Non-pigmented ciliary epithelial cell (primary cell): ENCODE measurements around the gene ZNF503.

Experiments used
- DNase-seq: peaks from one replicate; pipeline ENCODE4 v3.0.0-alpha.2; 2010; ENCODE audit warnings: low read depth

The ZNF503 gene

DNA sequence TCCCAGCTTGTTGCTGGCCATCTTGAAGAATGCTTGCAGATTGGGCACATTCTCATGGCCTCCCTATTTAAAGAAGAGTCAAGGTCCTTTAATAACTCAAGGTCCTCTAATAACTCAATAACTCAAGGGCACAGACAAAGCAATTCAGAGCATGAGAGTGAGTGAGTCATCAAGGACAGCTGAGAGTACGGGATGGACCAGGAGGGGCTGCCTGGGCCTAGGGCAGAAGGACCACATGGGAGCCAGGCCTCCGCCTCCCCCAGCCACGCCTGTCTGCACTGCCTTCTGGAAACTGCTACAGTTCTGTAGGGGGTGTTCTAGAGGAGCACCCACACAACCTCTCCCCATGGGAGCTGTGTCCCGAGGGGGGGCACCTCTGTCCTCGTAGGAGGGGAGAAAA, 48.9 kb downstream of the ZNF503 start:
- no peak for DNase-seq

DNA sequence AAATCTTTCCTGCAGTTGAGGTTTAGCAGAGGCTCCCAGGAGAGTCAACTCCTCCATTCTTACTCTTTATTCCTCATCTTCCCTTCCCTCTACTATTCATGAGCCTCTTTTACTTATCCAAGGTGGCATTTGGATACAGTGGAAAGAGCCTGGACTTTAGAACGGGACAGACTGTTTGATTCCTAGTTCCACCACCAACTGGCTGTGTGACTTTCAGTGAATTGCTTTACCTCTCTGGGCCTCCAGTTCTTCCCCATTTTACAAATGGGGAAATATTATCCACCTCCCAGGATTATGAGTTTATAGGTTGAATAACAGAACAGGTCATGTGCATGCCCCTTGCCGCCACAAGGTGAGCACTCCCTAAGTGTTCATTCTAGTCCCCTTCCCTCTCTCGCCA, 49.9 kb downstream of the ZNF503 start:
- DNase-seq = no peak

DNA sequence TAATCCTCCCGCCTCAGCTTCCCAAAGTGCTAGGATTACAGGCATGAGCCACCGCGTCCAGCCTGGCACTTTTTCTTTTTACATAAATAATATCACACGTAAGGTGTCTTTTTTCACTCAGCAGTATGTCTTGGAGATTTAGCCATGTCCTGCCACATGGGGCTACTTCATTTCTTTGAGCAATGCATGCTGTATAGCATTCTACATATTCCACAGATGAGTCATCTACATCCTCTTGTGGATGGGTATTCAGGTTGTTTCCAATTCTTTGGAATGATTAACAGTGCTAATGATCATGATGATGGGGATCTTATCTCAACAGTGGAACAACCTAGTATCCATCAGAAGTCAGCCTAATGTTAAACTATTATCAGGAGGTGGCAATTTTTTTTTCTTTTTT, 50.8 kb downstream of the ZNF503 start:
- DNase-seq = peak; percentile 19
